ENCODE measurements around the gene IPPK.

IPPK gene

GRCh38 chr9:92615790-92616189 is 54.1 kb downstream of the IPPK start:
- no peak for DNase-seq (ENCODE audit: low read depth in 1 of 2, low spot score in 1 of 2)

DNA sequence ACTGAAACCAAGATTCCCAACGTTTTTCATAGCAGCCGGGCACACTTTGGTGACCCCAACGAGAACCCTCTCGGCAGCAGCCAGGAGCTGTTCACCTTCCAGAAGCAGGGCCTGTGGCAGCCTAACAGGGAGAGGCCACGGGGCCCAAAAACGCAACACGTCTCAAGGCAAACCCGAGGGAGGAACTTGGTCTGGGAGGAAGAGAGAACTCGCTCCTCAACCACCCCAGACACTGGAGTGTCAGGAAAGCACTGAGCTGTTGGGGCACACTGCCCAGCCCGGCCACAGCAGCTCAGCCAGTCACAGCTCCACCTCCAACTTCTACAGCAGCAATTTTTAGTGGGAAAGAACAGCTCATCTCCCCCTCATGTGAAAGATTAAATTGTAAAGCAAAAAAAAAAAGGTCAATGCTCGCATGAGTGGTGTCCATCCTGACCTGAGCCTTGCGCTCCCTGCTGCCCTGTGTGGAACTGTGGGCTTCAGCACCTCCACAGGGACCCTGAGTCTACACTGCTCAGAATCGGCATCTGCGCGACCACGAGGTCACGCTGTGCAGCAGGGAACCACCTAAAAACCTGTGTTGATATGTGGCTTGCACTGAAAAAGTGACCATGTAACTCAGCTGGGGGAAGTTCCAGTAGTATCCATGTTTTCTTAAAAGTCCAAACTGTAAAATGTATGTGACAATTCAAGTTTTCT is 55.0 kb downstream of the IPPK start:
- DNase-seq (ENCODE audit: low read depth in 1 of 2, low spot score in 1 of 2), result no peak

GRCh38 chr9:92614123-92614510 is 55.8 kb downstream of the IPPK start:
- DNase-seq (ENCODE audit: low read depth in 1 of 2, low spot score in 1 of 2), result no peak

- no peak for DNase-seq (ENCODE audit: low read depth in 1 of 2, low spot score in 1 of 2)
Measured at GRCh38 chr9:92613268-92614122, 56.4 kb downstream of the IPPK start.

- DNase-seq (ENCODE audit: low read depth in 1 of 2, low spot score in 1 of 2), result no peak
Measured at GRCh38 chr9:92612816-92613215, 57.1 kb downstream of the IPPK start.

GRCh38 chr9:92612292-92612691 is 57.6 kb downstream of the IPPK start:
- no peak for DNase-seq (ENCODE audit: low read depth in 1 of 2, low spot score in 1 of 2)

GRCh38 chr9:92611621-92612285 is 58.2 kb downstream of the IPPK start:
- DNase-seq (ENCODE audit: low read depth in 1 of 2, low spot score in 1 of 2), result no peak

DNA sequence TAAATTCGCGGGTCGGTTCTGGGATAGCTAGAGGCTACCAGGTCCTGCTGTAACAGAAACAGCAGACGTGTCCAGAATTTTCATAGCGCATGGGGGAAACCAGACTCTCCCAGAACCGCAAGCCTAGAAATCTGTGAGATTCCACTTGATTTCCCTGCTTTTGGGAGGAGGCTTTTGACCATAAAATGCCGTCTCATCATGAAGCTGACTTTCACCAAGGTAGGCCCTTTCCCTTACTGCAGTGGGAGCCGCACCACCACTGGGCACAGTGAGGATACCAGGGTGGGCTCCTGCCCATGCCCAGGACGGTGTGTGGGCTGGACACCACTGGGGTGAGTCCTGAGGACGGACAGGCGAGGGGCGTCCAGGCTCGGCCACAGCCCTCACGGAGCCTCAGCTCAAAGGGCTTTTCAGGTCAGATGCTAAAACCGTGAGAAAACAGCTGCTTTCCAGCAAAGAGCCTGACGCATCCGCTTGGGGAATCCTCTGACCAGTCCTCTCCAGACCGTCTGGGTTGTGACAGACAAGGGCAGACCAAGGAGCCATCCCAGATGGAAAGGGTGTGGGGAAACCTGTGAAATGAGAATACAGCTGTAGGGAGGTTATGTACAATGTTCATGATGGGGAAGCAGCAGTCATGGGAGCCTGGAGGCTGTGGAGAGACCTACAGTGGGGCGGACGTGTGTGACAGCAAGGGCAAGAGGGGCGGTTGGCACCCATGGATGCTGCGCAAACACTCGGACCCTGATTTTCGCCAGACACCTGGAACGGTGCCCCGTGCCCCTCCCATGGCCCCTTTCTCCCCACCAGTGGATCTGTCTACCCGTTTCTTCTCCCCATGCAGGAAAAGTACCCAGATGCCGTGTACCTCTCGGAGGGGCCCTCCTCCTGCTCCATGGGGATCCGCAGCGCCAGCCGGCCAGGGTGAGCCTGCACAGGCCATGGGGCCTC is 59.2 kb downstream of the IPPK start:
- DNase-seq (ENCODE audit: low read depth in 1 of 2, low spot score in 1 of 2), result no peak

- DNase-seq (ENCODE audit: low read depth in 1 of 2, low spot score in 1 of 2), result no peak
Measured at GRCh38 chr9:92608909-92609445, 61.0 kb downstream of the IPPK start.

DNA sequence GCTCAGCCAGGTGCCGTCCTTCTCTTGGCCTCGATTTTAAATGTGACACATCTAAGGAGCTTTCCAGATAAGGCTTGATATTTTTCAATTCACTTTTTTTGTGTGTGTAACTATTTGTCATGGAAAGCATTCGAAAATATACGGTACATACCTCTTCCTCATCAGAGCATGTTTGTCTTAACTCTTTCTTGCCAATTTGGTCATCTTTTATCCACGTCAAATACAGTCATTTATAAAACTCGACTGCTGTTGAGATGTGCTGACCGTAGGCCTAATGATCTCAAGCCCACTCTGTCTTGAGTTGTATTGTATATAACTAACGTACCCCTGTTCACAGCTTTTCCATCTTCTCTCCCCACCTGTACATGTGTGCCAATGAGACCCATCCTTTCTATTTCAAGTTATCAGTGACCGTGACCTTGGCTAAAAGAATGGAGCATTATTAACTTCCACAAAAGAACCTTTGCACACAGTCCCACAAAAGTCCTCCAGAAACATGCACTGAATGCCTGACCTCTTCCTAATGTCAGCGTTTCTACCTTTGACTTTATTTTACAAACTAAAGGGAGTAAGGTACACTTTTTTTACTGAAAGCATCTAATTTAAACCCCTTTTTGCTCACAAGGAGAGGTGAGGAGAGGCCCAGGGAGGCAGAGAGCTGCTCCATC is 61.6 kb downstream of the IPPK start:
- DNase-seq (ENCODE audit: low read depth in 1 of 2, low spot score in 1 of 2), result no peak

- DNase-seq (ENCODE audit: low read depth in 1 of 2, low spot score in 1 of 2), result no peak
Measured at GRCh38 chr9:92607773-92608172, 62.2 kb downstream of the IPPK start.

DNA sequence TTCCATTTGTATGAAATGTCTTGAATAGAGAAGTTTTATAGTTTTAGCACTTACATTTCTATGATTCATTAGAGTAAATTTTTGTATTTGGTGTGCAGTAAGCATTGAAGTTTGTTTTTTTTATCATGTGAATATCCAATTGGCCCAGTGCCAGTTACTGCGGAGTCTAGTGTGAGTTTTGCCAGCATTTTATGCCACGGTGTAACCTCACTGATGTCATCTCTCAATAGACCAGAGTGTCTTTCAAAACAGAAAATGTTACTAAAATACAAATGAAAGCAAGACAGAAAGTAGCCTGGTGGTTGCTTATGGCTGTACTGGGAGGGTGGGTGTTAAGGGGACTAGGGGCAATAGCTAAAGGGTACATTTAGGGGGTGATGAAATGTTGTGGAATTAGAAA is 62.8 kb downstream of the IPPK start:
- DNase-seq (ENCODE audit: low read depth in 1 of 2, low spot score in 1 of 2), result no peak

DNA sequence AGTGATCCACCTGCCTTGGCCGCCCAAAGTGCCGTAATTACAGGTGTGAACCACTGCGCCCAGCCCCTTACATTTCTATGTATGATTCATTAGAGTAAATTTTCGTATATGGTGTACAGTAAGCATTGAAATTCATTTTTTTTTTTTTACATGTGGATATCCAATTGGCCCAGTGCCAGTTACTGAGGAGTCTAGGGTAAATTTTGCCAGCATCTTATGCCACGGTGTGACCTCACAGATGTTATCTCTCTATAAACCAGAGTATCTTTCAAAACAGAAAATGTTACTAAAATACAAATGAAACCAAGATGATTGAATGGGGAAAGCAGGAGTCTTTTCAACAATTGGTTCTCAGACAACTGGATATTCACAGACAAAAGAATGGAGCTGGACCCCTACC is 64.7 kb downstream of the IPPK start:
- DNase-seq (ENCODE audit: low read depth in 1 of 2, low spot score in 1 of 2), result no peak

DNA sequence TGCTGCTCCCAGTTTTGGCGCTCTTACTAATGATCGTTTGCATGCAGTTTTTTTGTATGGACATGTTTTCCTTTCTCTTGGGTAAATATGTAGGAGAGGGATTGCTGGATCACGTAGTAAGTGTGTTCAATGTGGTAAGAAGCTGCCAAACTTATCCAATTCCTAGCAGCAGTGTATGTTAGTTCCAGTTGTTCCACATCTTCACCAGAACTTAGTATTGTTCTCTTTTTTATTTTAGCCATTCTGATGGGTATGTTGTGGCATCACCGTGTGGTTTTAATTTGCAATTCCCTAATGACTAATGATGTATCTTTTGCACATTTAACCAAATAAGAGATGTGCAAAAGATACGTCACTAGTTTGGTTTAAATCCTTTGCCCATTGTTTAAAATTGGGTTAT is 65.9 kb downstream of the IPPK start:
- no peak for DNase-seq (ENCODE audit: low read depth in 1 of 2, low spot score in 1 of 2)

GRCh38 chr9:92603100-92603499 is 66.8 kb downstream of the IPPK start:
- DNase-seq (ENCODE audit: low read depth in 1 of 2, low spot score in 1 of 2), result no peak

DNA sequence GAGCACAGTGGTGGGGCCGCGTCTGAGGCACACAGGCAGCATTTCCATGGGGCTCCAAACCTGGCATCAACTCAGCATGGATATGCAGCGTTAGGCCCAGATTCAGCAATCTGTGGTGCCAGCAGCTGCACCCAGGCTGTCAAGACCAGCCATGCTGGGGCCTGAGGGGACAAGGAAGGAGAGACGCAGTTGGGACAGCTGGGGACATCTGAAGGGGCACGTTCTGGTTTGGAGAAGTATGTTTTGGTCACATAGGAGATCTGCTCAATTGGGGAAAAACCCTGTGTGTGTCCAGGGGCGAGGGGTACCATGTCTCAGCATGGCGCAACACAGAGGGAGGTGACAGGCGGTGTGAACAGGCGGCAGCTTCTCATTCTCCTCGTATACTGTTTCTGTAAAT is 67.5 kb downstream of the IPPK start:
- DNase-seq (ENCODE audit: low read depth in 1 of 2, low spot score in 1 of 2), result no peak

DNA sequence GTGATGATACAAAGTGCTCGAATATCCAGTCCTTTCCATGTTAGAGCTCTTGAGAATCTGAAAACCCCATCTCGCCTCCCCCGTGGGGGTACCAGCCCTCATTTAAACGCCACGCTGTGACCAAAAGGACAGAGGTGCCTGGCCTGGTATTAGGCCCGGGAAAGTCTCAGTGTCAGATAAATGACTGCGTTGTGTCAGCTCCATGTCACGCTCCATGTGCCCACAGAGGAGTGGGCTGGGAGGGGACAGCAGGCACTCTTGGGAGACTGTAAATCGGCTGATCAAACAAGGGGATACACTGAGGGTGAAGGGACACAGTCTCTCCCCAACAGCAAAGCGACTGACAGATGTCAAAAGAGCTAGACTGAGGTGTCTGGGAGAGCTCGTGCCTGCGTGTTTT is 68.5 kb downstream of the IPPK start:
- DNase-seq (ENCODE audit: low read depth in 1 of 2, low spot score in 1 of 2), result no peak

DNA sequence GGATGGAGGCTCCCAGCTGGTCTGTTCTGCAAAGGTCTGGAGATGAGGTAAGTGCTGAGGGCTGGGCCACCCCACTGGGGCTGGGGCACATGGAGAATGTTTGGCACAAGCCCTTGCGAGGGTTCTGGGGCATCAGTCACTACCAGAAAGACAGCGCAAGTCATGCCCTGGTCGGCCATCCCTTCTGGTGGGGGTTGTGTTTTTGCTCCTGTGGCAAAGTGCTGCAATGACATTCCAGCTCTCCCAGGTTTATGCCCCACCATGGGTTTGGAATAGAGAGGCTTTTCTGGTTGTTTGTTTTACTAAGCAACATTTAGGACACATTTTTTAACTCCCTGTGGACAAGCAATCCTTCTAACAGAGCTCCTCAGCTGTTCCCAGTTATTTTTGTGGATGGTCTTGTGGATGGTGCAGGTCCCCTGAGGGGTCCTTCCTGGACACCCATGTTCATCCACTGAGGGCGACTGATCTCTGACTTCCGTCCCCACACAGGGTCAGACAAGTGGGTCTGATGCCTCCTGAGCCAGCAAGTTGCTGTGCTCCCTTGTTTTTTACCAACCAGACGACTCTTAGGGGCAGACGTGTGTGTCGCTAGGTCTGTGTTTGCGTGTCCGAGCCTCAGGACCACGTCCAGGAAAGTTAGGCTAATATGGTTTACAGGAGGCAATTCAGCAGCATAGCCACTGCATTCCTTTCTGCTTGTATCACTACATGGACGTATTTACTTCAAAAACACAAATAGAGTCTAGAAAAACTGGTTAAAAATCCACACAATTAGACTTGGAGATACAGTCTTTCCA is 69.3 kb downstream of the IPPK start:
- DNase-seq (ENCODE audit: low read depth in 1 of 2, low spot score in 1 of 2), result no peak

DNA sequence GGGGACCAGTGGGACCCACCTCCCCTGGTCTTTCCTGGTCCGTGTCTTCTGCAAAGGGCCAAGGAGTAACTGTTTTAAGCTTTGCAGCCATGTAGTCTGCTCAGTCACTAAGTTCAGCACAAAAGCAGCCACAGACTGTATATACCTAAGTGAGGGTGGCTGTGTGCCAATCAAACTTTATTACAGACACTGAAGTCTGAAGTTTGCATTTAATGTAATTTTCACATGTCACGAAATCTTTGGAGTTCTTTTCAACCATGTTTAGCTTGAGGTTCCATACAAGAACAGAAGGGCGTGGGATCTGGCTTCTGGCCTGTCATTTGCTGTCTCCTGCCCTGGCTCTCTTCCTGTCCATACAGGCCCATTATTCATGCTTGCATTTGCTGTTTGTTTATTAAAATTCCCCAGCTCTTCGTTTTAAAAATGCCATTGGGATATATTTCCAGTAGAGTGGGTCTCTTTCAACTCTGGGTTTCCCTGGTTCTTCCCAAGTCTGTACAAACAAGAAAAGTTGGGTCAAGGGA is 69.9 kb downstream of the IPPK start:
- no peak for DNase-seq (ENCODE audit: low read depth in 1 of 2, low spot score in 1 of 2)
